ENCODE data around the gene ZNF24.

Gene ZNF24

DNA sequence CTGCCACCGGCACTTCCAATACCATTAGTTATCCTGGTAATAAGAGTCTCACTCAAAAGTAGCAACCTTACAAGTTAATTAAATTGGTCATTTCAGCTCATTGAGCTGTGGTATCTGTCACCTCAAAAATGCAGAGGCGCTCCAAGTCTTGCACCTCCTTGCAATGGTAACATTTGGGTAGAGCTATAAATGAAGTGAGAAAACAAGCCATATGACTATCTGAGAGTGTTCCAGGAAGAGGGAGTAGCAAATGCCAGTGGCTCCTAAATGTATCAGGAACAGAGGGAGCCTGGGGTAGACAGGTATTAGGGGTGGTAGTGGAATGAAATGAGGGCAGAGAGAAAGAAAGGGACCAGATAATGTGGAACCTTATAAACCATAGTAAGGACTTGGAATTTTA lies 48.2 kb downstream of the ZNF24 start:
- no peak for DNase-seq (ENCODE audit: low read depth in 4 of 4, low spot score in 1 of 4)

DNA sequence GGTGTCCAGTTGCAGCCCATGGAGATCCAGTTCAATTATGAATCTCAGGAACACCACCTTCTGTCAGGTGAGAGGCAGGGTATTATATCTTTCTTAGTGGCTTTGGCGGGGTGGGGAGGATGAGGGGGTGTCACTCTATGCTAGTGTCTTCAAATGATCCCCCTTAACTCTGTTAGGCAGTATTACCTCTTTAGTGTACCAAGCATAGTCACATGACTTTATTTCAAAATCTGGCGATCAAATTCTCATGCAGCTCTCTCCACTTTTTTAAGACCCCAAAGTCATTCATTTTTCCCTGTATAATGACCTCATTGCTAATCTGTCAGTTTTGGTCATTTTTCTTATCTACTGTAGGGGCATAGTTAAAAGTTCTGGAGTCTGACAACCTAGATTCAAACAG lies 53.1 kb downstream of the ZNF24 start:
- DNase-seq (ENCODE audit: low read depth in 4 of 4, low spot score in 1 of 4): no peak

DNA sequence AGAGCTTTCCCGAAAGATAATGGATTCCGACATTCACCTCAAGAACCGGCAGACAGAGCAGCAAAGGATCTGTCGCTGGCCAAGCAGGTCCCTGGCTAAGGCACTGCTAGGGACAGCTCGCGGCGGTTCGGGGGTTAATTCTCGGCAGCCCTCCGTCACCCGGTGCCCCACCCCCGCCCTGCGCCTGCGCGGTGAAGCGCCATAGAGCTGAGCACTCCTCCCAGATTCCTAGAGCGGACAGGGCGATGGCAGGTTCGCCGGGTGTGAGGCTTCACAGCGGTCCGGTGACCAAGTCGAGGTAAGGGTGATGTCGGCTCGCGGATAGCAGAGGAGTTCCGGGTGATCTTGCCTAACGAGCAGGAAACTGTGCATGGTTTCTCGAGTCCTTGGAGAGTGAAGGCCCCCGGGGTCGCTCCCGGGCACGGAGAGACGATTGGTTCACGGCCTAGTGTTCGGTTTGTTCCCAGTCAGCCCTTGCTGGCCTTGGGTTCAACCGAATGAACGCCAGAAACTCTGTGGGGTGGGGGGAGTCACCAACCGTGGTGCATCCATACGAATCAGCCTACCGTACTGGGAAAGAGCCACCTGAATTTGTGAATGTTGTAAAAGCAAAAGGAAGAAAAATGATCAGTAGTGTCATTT lies 54.0 kb downstream of the ZNF24 start, which contains the start of gene ZSCAN30:
Gene ZSCAN30, minus strand, starts transcription at position 136 of the 642 bp plus-strand sequence. CDS start 25,877 bp downstream, outside the sequence.
- DNase-seq (ENCODE audit: low read depth in 4 of 4, low spot score in 1 of 4): peak; percentile 88 to 96 (median 93)

DNA sequence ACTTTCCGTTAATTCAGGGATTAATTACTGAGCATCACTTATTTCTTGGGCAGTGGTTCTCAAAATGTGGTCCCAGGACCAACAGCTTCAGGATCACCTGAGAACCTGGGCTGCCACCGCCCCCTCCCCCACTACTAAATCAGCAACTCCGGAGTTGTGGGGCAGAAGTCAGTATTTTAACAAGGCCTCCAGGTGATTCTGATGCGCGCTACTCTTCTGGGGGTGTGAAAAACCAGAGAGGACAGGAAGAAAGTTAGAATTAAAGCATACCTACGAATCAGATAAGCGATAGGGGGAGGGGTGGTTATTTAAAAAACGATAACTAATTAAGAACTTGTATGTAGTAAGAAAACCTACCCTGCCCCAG lies 54.5 kb downstream of the ZNF24 start:
- DNase-seq (ENCODE audit: low read depth in 4 of 4, low spot score in 1 of 4): peak in 1 of 4 experiments; percentile 5

DNA sequence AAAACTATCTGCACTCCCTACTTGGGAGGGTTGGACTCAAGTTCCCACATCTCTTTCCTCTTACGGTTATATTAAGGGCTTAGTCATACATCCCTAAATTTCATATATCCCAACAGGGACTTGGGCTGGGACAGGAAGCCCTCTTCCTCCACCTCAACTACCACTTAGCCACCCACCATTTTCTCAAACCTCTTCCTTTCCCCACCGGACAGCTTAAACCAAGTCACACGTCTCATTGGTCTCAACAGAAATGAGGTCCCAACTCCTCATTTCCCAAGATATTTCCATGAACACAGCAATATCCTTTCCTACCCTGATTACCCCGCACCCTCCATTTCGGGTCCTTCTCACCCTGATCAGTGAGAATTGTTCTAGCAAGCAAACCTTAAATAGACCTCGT lies 54.9 kb downstream of the ZNF24 start:
- DNase-seq (ENCODE audit: low read depth in 4 of 4, low spot score in 1 of 4): no peak

DNA sequence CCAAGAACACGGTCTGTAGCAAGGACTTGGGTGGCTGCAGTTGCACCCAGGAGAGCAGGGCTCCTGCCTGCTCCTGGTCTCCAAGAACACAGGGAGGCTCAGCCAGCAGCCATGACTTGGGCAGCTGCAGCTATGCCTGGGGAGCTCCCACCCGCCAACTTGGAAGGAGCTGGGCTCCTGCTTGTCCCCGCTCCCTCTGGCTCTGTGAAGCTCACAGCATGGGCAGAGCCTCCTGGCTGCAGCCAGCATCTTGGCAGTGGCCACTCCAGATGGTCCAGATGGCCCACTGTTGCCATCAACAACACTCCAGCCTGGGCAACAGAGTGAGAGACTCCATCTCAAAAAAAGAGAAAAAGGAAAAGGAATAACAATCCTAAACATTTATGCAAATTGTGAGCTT lies 59.4 kb downstream of the ZNF24 start:
- DNase-seq (ENCODE audit: low read depth in 4 of 4, low spot score in 1 of 4): no peak

DNA sequence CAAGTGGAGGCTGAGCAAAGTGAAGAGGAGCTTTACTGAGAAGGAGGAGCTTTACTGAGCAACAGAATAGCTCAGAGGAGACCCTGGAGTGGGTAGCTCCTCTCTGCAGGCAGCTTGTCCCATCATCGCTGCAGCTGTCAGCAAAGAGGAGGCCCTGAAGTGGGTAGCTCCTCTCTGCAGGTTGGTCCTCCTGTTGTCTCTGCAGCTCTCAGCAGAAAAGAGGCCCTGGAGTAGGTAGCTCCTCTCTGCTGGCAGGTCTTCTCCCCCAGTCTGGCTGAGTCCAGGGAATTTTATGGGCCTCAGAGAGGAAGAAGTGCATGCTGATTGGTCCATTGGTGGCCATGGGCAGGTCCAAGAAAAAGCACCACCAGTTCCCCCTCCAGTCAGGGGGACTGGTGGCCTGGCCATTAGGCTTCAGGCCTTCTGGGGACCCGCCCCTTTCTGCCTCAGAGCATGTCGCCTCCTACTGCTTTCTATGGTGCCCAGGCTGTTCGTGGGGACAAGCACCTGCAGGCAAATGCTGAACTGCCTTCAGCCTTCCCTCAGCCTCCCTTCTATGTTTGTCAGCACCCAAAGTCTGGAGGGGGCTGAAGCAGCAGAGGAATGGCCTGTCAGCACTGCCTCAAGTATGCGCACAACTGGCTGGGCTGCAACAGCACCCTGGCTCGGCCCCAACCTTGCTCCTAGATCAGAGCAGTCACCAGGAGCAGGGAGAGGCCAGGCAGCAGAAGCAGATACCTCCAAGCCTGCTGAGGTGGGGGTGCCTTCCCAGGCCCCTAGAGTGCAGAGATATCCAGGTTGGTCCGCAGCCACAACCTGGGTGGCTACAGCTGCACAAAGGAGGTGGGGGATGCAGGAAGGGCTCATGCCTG lies 60.1 kb downstream of the ZNF24 start:
- DNase-seq (ENCODE audit: low read depth in 4 of 4, low spot score in 1 of 4): no peak

DNA sequence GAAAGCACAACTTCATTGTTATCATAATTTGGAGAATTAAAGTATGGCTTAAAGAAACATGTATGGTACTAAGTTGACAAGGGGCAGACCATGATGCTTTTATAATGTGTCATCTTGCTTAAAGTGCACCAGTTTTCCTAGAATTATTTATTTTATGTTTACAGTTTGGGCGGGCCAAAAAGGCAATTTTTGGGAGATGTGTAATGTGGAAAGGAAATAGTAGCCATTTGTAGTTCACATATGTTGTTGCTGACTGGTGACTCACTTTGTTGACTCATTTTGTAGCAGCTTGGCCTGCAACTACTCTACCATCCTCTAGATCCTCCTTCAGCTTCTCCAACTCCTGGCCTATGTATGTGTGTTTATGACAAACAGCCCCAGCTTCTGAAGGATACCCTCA lies 61.9 kb downstream of the ZNF24 start:
- no peak for DNase-seq (ENCODE audit: low read depth in 4 of 4, low spot score in 1 of 4)
